ENCODE data around the gene KLHL22.

The KLHL22 gene

DNA sequence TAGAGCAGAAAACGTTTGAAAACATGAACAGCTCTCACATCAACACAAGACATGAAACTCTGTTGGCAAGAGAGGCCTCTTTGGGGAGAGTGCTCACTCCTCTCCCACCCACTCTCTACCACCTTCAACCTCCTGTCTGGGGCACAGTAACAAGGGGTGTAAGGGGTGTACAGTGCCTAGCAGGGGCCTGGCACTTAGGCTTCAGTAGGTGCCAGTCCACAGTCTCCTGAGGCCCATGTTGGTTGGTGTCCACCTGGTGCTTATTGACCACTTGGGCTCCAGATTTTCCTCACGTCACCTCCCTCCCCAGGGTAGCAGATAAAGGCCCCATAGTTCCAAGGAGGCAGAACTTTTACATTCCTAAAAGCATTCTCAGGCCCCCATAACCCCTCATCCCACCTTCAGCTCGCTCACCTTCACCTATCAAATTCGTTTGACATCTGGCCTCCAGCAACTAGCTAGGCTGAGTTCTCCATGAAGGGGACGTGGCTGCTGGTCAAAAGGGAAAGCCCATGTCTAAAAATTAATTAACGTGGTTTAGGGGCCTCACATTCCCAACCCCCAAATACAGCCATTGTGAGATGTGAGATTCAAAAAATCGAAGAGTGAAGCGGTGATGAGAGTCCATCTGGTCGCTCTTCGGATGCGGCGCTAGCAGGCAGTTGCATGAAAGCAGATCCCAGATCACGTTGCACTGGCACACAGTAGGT lies 11.1 kb upstream of the KLHL22 start:
- TF ChIP-seq BACH2 (CRISPR knock-in tag; IDR thresholded peaks at IDR 0.05; ENCODE audit: borderline replicate concordance) = no peak

GRCh38 chr22:20504293-20504922 lies 8.8 kb upstream of the KLHL22 start:
- ATAC-seq = peak; percentile 15
- TF ChIP-seq ISL1 (CRISPR knock-in tag; IDR thresholded peaks at IDR 0.05) = 0 out of 2 replicates have a peak, but pooled peaks have one; percentile 21

More for the DNA sequence above, 11.1 kb upstream of the KLHL22 start:
- ATAC-seq = no peak

GRCh38 chr22:20503816-20504215 lies 8.2 kb upstream of the KLHL22 start:
- peak; percentile 21 for ATAC-seq
- TF ChIP-seq SNAI2 (CRISPR knock-in tag; IDR thresholded peaks at IDR 0.05) (no peak), ISL1 (CRISPR knock-in tag; IDR thresholded peaks at IDR 0.05) (no peak), ZNF565 (CRISPR knock-in tag; conservative IDR thresholded peaks at IDR 0.05; ENCODE audit: low read depth) (no peak), RARB (CRISPR knock-in tag; IDR thresholded peaks at IDR 0.05) (no peak), CSDC2 (CRISPR knock-in tag; IDR thresholded peaks at IDR 0.05) (no peak), ZNF8 (CRISPR knock-in tag; IDR thresholded peaks at IDR 0.05) (no peak), OSR1 (CRISPR knock-in tag; IDR thresholded peaks at IDR 0.05) (no peak), TOX (CRISPR knock-in tag; IDR thresholded peaks at IDR 0.05; ENCODE audit: borderline replicate concordance) (no peak), ZC3H10 (CRISPR knock-in tag; IDR thresholded peaks at IDR 0.05) (no peak), PATZ1 (CRISPR knock-in tag; IDR thresholded peaks at IDR 0.05; ENCODE audit: borderline replicate concordance) (no peak), ESRRG (CRISPR knock-in tag; IDR thresholded peaks at IDR 0.05) (no peak), ZFP3 (CRISPR knock-in tag; IDR thresholded peaks at IDR 0.05) (no peak), BACH2 (CRISPR knock-in tag; IDR thresholded peaks at IDR 0.05; ENCODE audit: borderline replicate concordance) (no peak)
- TF ChIP-seq, protein P1, sequence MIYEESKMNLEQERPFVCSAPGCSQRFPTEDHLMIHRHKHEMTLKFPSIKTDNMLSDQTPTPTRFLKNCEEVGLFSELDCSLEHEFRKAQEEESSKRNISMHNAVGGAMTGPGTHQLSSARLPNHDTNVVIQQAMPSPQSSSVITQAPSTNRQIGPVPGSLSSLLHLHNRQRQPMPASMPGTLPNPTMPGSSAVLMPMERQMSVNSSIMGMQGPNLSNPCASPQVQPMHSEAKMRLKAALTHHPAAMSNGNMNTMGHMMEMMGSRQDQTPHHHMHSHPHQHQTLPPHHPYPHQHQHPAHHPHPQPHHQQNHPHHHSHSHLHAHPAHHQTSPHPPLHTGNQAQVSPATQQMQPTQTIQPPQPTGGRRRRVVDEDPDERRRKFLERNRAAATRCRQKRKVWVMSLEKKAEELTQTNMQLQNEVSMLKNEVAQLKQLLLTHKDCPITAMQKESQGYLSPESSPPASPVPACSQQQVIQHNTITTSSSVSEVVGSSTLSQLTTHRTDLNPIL (CRISPR knock-in tag; IDR thresholded peaks at IDR 0.05; ENCODE audit: low read depth) = no peak
- TF ChIP-seq, protein P2, sequence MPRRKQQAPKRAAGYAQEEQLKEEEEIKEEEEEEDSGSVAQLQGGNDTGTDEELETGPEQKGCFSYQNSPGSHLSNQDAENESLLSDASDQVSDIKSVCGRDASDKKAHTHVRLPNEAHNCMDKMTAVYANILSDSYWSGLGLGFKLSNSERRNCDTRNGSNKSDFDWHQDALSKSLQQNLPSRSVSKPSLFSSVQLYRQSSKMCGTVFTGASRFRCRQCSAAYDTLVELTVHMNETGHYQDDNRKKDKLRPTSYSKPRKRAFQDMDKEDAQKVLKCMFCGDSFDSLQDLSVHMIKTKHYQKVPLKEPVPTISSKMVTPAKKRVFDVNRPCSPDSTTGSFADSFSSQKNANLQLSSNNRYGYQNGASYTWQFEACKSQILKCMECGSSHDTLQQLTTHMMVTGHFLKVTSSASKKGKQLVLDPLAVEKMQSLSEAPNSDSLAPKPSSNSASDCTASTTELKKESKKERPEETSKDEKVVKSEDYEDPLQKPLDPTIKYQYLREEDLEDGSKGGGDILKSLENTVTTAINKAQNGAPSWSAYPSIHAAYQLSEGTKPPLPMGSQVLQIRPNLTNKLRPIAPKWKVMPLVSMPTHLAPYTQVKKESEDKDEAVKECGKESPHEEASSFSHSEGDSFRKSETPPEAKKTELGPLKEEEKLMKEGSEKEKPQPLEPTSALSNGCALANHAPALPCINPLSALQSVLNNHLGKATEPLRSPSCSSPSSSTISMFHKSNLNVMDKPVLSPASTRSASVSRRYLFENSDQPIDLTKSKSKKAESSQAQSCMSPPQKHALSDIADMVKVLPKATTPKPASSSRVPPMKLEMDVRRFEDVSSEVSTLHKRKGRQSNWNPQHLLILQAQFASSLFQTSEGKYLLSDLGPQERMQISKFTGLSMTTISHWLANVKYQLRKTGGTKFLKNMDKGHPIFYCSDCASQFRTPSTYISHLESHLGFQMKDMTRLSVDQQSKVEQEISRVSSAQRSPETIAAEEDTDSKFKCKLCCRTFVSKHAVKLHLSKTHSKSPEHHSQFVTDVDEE (CRISPR knock-in tag; IDR thresholded peaks at IDR 0.05) = no peak

DNA sequence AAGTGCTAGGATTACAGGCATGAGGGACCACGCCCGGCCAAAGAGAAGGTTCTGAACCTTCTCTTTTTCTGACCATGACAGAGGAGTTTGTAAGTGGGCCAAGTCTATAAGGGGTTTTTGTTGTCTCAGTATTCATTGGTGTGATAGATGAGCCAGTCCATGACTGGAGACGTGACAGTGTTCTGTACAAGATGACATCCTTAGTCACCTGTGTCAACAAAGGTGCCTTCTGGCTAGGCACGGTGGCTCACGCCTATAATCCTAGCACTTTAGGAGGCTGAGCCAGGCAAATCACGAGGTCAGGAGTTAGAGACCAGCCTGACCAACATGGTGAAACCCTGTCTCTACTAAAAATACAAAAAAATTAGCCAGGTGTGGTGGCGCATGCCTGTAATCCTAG lies 4.2 kb upstream of the KLHL22 start:
- no peak for ATAC-seq
- TF ChIP-seq ISL1 (CRISPR knock-in tag; IDR thresholded peaks at IDR 0.05) = no peak
- no peak for TF ChIP-seq ZNF565 (CRISPR knock-in tag; conservative IDR thresholded peaks at IDR 0.05; ENCODE audit: low read depth)
- TF ChIP-seq, protein P1 (CRISPR knock-in tag; IDR thresholded peaks at IDR 0.05; ENCODE audit: low read depth) = no peak
- no peak for TF ChIP-seq PPARA (CRISPR knock-in tag; IDR thresholded peaks at IDR 0.05; ENCODE audit: borderline replicate concordance)
- TF ChIP-seq GLIS3 (CRISPR knock-in tag; IDR thresholded peaks at IDR 0.05) = no peak
- TF ChIP-seq BACH2 (CRISPR knock-in tag; IDR thresholded peaks at IDR 0.05; ENCODE audit: borderline replicate concordance) = no peak
- TF ChIP-seq, protein P3, sequence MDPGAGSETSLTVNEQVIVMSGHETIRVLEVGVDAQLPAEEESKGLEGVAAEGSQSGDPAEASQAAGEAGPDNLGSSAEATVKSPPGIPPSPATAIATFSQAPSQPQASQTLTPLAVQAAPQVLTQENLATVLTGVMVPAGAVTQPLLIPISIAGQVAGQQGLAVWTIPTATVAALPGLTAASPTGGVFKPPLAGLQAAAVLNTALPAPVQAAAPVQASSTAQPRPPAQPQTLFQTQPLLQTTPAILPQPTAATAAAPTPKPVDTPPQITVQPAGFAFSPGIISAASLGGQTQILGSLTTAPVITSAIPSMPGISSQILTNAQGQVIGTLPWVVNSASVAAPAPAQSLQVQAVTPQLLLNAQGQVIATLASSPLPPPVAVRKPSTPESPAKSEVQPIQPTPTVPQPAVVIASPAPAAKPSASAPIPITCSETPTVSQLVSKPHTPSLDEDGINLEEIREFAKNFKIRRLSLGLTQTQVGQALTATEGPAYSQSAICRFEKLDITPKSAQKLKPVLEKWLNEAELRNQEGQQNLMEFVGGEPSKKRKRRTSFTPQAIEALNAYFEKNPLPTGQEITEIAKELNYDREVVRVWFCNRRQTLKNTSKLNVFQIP (CRISPR knock-in tag; IDR thresholded peaks at IDR 0.05; ENCODE audit: borderline replicate concordance, low read depth) = no peak
- TF ChIP-seq ZC3H10 (CRISPR knock-in tag; IDR thresholded peaks at IDR 0.05) = no peak
- TF ChIP-seq ZFP30 (CRISPR knock-in tag; IDR thresholded peaks at IDR 0.05) = no peak
- TF ChIP-seq CSRNP3 (CRISPR knock-in tag; IDR thresholded peaks at IDR 0.05) = no peak
- no peak for TF ChIP-seq RARB (CRISPR knock-in tag; IDR thresholded peaks at IDR 0.05)
- no peak for TF ChIP-seq ARNTL (CRISPR knock-in tag; IDR thresholded peaks at IDR 0.05; ENCODE audit: borderline replicate concordance, low read depth)
- no peak for TF ChIP-seq ZFP3 (CRISPR knock-in tag; IDR thresholded peaks at IDR 0.05)
- no peak for TF ChIP-seq ZNF8 (CRISPR knock-in tag; IDR thresholded peaks at IDR 0.05)
- TF ChIP-seq, protein P2 (CRISPR knock-in tag; IDR thresholded peaks at IDR 0.05) = no peak
